BE2C (cell line): ENCODE results near the gene CMIP.

ENCODE experiments used
- DNase-seq: peaks from one replicate; pipeline ENCODE4 v3.0.0-alpha.2; 2020
- H3K27me3 ChIP-seq: fragments of 250-450 bp; sonication (Bioruptor Pico); 2 replicates; pipeline ENCODE4 v1.5.1; 2020; ENCODE audit warnings: mild to moderate bottlenecking
- H3K36me3 ChIP-seq: fragments of 250-450 bp; sonication (Bioruptor Pico); 2 replicates; pipeline ENCODE4 v1.5.1; 2020; ENCODE audit warnings: mild to moderate bottlenecking
- H3K4me1 ChIP-seq: fragments of 250-450 bp; sonication (Bioruptor Pico); 2 replicates; pipeline ENCODE4 v1.5.1; 2020
- H3K4me3 ChIP-seq: 2 replicates; pipeline ENCODE4 v1.5.1; 2011; ENCODE audit warnings: low read depth, low read length
- H3K9me3 ChIP-seq: fragments of 250-450 bp; sonication (Bioruptor Pico); 2 replicates; pipeline ENCODE4 v1.5.1; 2020
- CTCF ChIP-seq: IDR thresholded peaks from 2 replicates; pipeline ENCODE4 v1.5.1; 2012; ENCODE audit warnings: mild to moderate bottlenecking, low read depth, low read length

Gene CMIP

GRCh38 chr16:81515281-81515680, 70.7 kb downstream of the CMIP start:
- H3K27me3 ChIP-seq: no peaks in the 10 kb centered on the region
- no peak for DNase-seq
- no peaks in the 10 kb centered on the region for H3K36me3 ChIP-seq
- H3K4me1 ChIP-seq: no peaks in the 10 kb centered on the region
- H3K9me3 ChIP-seq: no peaks in the 10 kb centered on the region
- H3K4me3 ChIP-seq: no peak overlapping the region
- TF ChIP-seq CTCF: no peak

GRCh38 chr16:81515721-81516120, 71.1 kb downstream of the CMIP start:
- no peaks in the 10 kb centered on the region for H3K9me3 ChIP-seq
- TF ChIP-seq CTCF: no peak
- no peak overlapping the region for H3K4me3 ChIP-seq
- no peaks in the 10 kb centered on the region for H3K27me3 ChIP-seq
- H3K36me3 ChIP-seq: no peaks in the 10 kb centered on the region
- no peaks in the 10 kb centered on the region for H3K4me1 ChIP-seq
- DNase-seq: no peak

GRCh38 chr16:81516478-81517149, 72.0 kb downstream of the CMIP start:
- DNase-seq: peak; percentile 65
- no peak for TF ChIP-seq CTCF
- Histone ChIP-seq H3K4me3 (no peak overlapping the region), H3K4me1 (no peaks in the 10 kb centered on the region), H3K27me3 (no peaks in the 10 kb centered on the region), H3K9me3 (no peaks in the 10 kb centered on the region), H3K36me3 (no peaks in the 10 kb centered on the region)

- no peaks in the 10 kb centered on the region for H3K9me3 ChIP-seq
- H3K4me3 ChIP-seq: no peak overlapping the region
- no peaks in the 10 kb centered on the region for H3K36me3 ChIP-seq
- TF ChIP-seq CTCF: no peak
- H3K27me3 ChIP-seq: no peaks in the 10 kb centered on the region
- no peaks in the 10 kb centered on the region for H3K4me1 ChIP-seq
- DNase-seq: no peak
Measured at GRCh38 chr16:81517150-81517499, 72.5 kb downstream of the CMIP start.

GRCh38 chr16:81517629-81518438, 73.2 kb downstream of the CMIP start:
- Histone ChIP-seq H3K36me3 (no peaks in the 10 kb centered on the region), H3K4me1 (no peaks in the 10 kb centered on the region), H3K27me3 (no peaks in the 10 kb centered on the region), H3K4me3 (no peak overlapping the region), H3K9me3 (no peaks in the 10 kb centered on the region)
- no peak for TF ChIP-seq CTCF
- no peak for DNase-seq

GRCh38 chr16:81518439-81518757, 73.8 kb downstream of the CMIP start:
- TF ChIP-seq CTCF: no peak
- Histone ChIP-seq H3K4me3 (no peak overlapping the region), H3K9me3 (no peaks in the 10 kb centered on the region), H3K36me3 (no peaks in the 10 kb centered on the region), H3K27me3 (no peaks in the 10 kb centered on the region), H3K4me1 (no peaks in the 10 kb centered on the region)
- no peak for DNase-seq
